ENCODE data around the gene ELANE.

Gene ELANE

GRCh38 chr19:808423-808775 lies 43.7 kb upstream of the ELANE start:
- no peak overlapping the region for H3K9ac ChIP-seq (ENCODE audit: low read depth, low read length)
- H3K4me2 ChIP-seq (ENCODE audit: low read length), result no peak overlapping the region
- no peaks in the 10 kb centered on the region for H3K9me3 ChIP-seq (replicated peaks; ENCODE audit: low read length)
- no peaks in the 10 kb centered on the region for H3K4me1 ChIP-seq (ENCODE audit: control insufficient read depth, insufficient read depth, low read length)
- H3K36me3 ChIP-seq (ENCODE audit: insufficient read depth, low read length), result peaks cover 91% of the 10 kb centered on the region
- no peak overlapping the region for H3K4me3 ChIP-seq (ENCODE audit: low read length)
- H3K27me3 ChIP-seq (ENCODE audit: control insufficient read depth, insufficient read depth, low read length), result no peaks in the 10 kb centered on the region

GRCh38 chr19:810077-810855 lies 41.8 kb upstream of the ELANE start:
- Histone ChIP-seq H3K36me3 (ENCODE audit: insufficient read depth, low read length) (peaks cover 81% of the 10 kb centered on the region), H3K9me3 (replicated peaks; ENCODE audit: low read length) (no peaks in the 10 kb centered on the region), H3K9ac (ENCODE audit: low read depth, low read length) (no peak overlapping the region), H3K4me3 (ENCODE audit: low read length) (no peak overlapping the region), H3K27me3 (ENCODE audit: control insufficient read depth, insufficient read depth, low read length) (no peaks in the 10 kb centered on the region), H3K4me2 (ENCODE audit: low read length) (no peak overlapping the region), H3K4me1 (ENCODE audit: control insufficient read depth, insufficient read depth, low read length) (no peaks in the 10 kb centered on the region)

GRCh38 chr19:810883-811489 lies 41.1 kb upstream of the ELANE start:
- no peak overlapping the region for H3K9ac ChIP-seq (ENCODE audit: low read depth, low read length)
- no peaks in the 10 kb centered on the region for H3K4me1 ChIP-seq (ENCODE audit: control insufficient read depth, insufficient read depth, low read length)
- no peaks in the 10 kb centered on the region for H3K9me3 ChIP-seq (replicated peaks; ENCODE audit: low read length)
- H3K27me3 ChIP-seq (ENCODE audit: control insufficient read depth, insufficient read depth, low read length), result no peaks in the 10 kb centered on the region
- peaks cover 79% of the 10 kb centered on the region for H3K36me3 ChIP-seq (ENCODE audit: insufficient read depth, low read length)
- no peak overlapping the region for H3K4me3 ChIP-seq (ENCODE audit: low read length)
- no peak overlapping the region for H3K4me2 ChIP-seq (ENCODE audit: low read length)

- H3K36me3 ChIP-seq (ENCODE audit: insufficient read depth, low read length), result peaks cover 74% of the 10 kb centered on the region
- H3K9me3 ChIP-seq (replicated peaks; ENCODE audit: low read length), result no peaks in the 10 kb centered on the region
- no peaks in the 10 kb centered on the region for H3K27me3 ChIP-seq (ENCODE audit: control insufficient read depth, insufficient read depth, low read length)
- no peak overlapping the region for H3K4me3 ChIP-seq (ENCODE audit: low read length)
- H3K9ac ChIP-seq (ENCODE audit: low read depth, low read length), result no peak overlapping the region
- no peaks in the 10 kb centered on the region for H3K4me1 ChIP-seq (ENCODE audit: control insufficient read depth, insufficient read depth, low read length)
- H3K4me2 ChIP-seq (ENCODE audit: low read length), result no peak overlapping the region
These were observed 40.5 kb upstream of the ELANE start for GRCh38 chr19:811506-812048.

GRCh38 chr19:812049-812746 lies 39.9 kb upstream of the ELANE start:
- Histone ChIP-seq H3K4me1 (ENCODE audit: control insufficient read depth, insufficient read depth, low read length) (no peaks in the 10 kb centered on the region), H3K9ac (ENCODE audit: low read depth, low read length) (no peak overlapping the region), H3K27me3 (ENCODE audit: control insufficient read depth, insufficient read depth, low read length) (no peaks in the 10 kb centered on the region), H3K9me3 (replicated peaks; ENCODE audit: low read length) (no peaks in the 10 kb centered on the region), H3K4me2 (ENCODE audit: low read length) (no peak overlapping the region), H3K36me3 (ENCODE audit: insufficient read depth, low read length) (peaks cover 67% of the 10 kb centered on the region), H3K4me3 (ENCODE audit: low read length) (no peak overlapping the region)

- Histone ChIP-seq H3K27me3 (ENCODE audit: control insufficient read depth, insufficient read depth, low read length) (no peaks in the 10 kb centered on the region), H3K36me3 (ENCODE audit: insufficient read depth, low read length) (peaks cover 62% of the 10 kb centered on the region), H3K4me1 (ENCODE audit: control insufficient read depth, insufficient read depth, low read length) (no peaks in the 10 kb centered on the region), H3K9me3 (replicated peaks; ENCODE audit: low read length) (no peaks in the 10 kb centered on the region), H3K9ac (ENCODE audit: low read depth, low read length) (no peak overlapping the region), H3K4me3 (ENCODE audit: low read length) (no peak overlapping the region), H3K4me2 (ENCODE audit: low read length) (no peak overlapping the region)
These were observed 39.3 kb upstream of the ELANE start for GRCh38 chr19:812747-813218.

- no peaks in the 10 kb centered on the region for H3K9me3 ChIP-seq (replicated peaks; ENCODE audit: low read length)
- H3K36me3 ChIP-seq (ENCODE audit: insufficient read depth, low read length), result peaks cover 58% of the 10 kb centered on the region
- H3K4me2 ChIP-seq (ENCODE audit: low read length), result no peak overlapping the region
- no peak overlapping the region for H3K4me3 ChIP-seq (ENCODE audit: low read length)
- no peaks in the 10 kb centered on the region for H3K4me1 ChIP-seq (ENCODE audit: control insufficient read depth, insufficient read depth, low read length)
- no peak overlapping the region for H3K9ac ChIP-seq (ENCODE audit: low read depth, low read length)
- no peaks in the 10 kb centered on the region for H3K27me3 ChIP-seq (ENCODE audit: control insufficient read depth, insufficient read depth, low read length)
These were observed 38.6 kb upstream of the ELANE start for GRCh38 chr19:813219-814151.

- Histone ChIP-seq H3K9me3 (replicated peaks; ENCODE audit: low read length) (no peaks in the 10 kb centered on the region), H3K4me1 (ENCODE audit: control insufficient read depth, insufficient read depth, low read length) (no peaks in the 10 kb centered on the region), H3K4me3 (ENCODE audit: low read length) (no peak overlapping the region), H3K27me3 (ENCODE audit: control insufficient read depth, insufficient read depth, low read length) (no peaks in the 10 kb centered on the region), H3K4me2 (ENCODE audit: low read length) (no peak overlapping the region), H3K36me3 (ENCODE audit: insufficient read depth, low read length) (peaks cover 50% of the 10 kb centered on the region), H3K9ac (ENCODE audit: low read depth, low read length) (no peak overlapping the region)
These were observed 37.7 kb upstream of the ELANE start for GRCh38 chr19:814152-815078.

- H3K27me3 ChIP-seq (ENCODE audit: control insufficient read depth, insufficient read depth, low read length), result no peaks in the 10 kb centered on the region
- H3K36me3 ChIP-seq (ENCODE audit: insufficient read depth, low read length), result peaks cover 42% of the 10 kb centered on the region
- H3K4me3 ChIP-seq (ENCODE audit: low read length), result no peak overlapping the region
- H3K9ac ChIP-seq (ENCODE audit: low read depth, low read length), result no peak overlapping the region
- H3K4me2 ChIP-seq (ENCODE audit: low read length), result no peak overlapping the region
- no peaks in the 10 kb centered on the region for H3K9me3 ChIP-seq (replicated peaks; ENCODE audit: low read length)
- H3K4me1 ChIP-seq (ENCODE audit: control insufficient read depth, insufficient read depth, low read length), result no peaks in the 10 kb centered on the region
These were observed 36.9 kb upstream of the ELANE start for GRCh38 chr19:815079-815774.
